B cell (primary cell): ENCODE data around the gene CBR4.

Experiments
- EZH2 ChIP-seq: IDR thresholded peaks from 2 replicates; pipeline ENCODE4 v1.6.1; 2012; ENCODE audit warnings: borderline replicate concordance, low read depth, mild to moderate bottlenecking, moderate library complexity, low read length; ENCODE audit not compliant: insufficient read depth, poor library complexity, severe bottlenecking
- TF ChIP-seq, protein P1 (sequence below): fragments of 200-600 bp; IDR thresholded peaks from one replicate; pipeline ENCODE4 v1.8.0; 2022; ENCODE audit warnings: antibody characterized with exemption, mild to moderate bottlenecking

DNA sequence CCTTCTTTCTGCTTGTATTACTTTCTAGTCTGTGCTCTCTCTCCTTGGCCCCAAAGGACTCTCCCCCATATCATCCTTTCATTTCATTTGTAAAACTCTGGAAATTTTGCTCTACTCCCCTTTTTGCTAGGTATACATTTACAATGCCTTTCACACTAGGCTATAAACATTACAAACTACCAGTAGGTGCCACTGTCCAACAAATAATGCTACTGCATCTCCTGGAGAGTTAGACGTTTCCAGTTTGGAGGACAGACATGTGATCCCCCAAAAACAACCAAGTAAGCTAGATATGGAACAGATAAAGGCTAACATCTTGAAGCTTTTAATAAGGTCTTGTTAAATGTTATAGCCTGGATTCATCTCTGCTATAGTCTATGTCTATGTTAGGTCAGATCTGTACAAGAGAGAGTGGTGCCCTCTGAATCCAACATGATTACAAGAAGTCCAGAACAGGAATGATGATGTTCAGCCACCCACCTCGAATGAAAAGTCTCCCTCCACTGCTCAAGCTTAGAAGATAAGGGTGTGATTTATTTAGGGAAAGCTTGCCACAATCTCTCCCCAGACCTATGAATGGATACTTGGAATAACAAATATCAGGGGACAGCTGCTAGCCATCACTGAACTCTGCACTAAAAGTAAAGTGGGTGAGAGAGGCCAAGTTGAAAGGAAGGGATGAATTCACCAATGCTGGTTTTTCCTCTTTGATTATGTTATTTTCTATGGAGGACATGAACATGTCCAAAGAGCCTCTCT, 14.3 kb downstream of the CBR4 start:
- TF ChIP-seq, protein P1, sequence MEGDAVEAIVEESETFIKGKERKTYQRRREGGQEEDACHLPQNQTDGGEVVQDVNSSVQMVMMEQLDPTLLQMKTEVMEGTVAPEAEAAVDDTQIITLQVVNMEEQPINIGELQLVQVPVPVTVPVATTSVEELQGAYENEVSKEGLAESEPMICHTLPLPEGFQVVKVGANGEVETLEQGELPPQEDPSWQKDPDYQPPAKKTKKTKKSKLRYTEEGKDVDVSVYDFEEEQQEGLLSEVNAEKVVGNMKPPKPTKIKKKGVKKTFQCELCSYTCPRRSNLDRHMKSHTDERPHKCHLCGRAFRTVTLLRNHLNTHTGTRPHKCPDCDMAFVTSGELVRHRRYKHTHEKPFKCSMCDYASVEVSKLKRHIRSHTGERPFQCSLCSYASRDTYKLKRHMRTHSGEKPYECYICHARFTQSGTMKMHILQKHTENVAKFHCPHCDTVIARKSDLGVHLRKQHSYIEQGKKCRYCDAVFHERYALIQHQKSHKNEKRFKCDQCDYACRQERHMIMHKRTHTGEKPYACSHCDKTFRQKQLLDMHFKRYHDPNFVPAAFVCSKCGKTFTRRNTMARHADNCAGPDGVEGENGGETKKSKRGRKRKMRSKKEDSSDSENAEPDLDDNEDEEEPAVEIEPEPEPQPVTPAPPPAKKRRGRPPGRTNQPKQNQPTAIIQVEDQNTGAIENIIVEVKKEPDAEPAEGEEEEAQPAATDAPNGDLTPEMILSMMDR = no peak
- no peak for TF ChIP-seq EZH2
